ENCODE results near the gene WDR5. TPM values are rescaled to one million over a fixed set of nuclear protein-coding genes. Genes with fewer than 3 reads are reported as not detected.

WDR5 gene
- total RNA-seq, 1 donor from 2014 or later = 16.7 TPM

- Histone ChIP-seq H3K27ac (no peak overlapping the region), H3K4me1 (peaks cover 11% of the 10 kb centered on the region), H3K27me3 (no peaks in the 10 kb centered on the region), H3K9me3 (no peaks in the 10 kb centered on the region), H3K4me3 (no peak overlapping the region), H3K36me3 (no peaks in the 10 kb centered on the region)
- DNase-seq (ENCODE audit: extremely low spot score in 2 of 2) = no peak
- TF ChIP-seq POLR2AphosphoS5 (IDR thresholded peaks at IDR 0.05; ENCODE audit: insufficient read depth in 1 of 2, low read depth in 1 of 2) (no peak), POLR2A (IDR thresholded peaks at IDR 0.05) (no peak)
- TF ChIP-seq, protein P1, sequence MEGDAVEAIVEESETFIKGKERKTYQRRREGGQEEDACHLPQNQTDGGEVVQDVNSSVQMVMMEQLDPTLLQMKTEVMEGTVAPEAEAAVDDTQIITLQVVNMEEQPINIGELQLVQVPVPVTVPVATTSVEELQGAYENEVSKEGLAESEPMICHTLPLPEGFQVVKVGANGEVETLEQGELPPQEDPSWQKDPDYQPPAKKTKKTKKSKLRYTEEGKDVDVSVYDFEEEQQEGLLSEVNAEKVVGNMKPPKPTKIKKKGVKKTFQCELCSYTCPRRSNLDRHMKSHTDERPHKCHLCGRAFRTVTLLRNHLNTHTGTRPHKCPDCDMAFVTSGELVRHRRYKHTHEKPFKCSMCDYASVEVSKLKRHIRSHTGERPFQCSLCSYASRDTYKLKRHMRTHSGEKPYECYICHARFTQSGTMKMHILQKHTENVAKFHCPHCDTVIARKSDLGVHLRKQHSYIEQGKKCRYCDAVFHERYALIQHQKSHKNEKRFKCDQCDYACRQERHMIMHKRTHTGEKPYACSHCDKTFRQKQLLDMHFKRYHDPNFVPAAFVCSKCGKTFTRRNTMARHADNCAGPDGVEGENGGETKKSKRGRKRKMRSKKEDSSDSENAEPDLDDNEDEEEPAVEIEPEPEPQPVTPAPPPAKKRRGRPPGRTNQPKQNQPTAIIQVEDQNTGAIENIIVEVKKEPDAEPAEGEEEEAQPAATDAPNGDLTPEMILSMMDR (IDR thresholded peaks at IDR 0.05) = no peak
- intact Hi-C loops (cut with DNase I) = no loop called here
Observed at GRCh38 chr9:134208310-134208841, 72.5 kb downstream of the WDR5 start.

GRCh38 chr9:134208981-134209725 is 73.3 kb downstream of the WDR5 start:
- Histone ChIP-seq H3K4me3 (no peak overlapping the region), H3K27me3 (no peaks in the 10 kb centered on the region), H3K9me3 (no peaks in the 10 kb centered on the region), H3K27ac (no peak overlapping the region), H3K4me1 (peaks cover 11% of the 10 kb centered on the region), H3K36me3 (no peaks in the 10 kb centered on the region)
- DNase-seq (ENCODE audit: extremely low spot score in 2 of 2) = no peak
- intact Hi-C loops (cut with DNase I) = no loop called here
- TF ChIP-seq, protein P1 (IDR thresholded peaks at IDR 0.05) = no peak
- TF ChIP-seq POLR2AphosphoS5 (IDR thresholded peaks at IDR 0.05; ENCODE audit: insufficient read depth in 1 of 2, low read depth in 1 of 2) (no peak), POLR2A (IDR thresholded peaks at IDR 0.05) (no peak)

Small RNAs within 50 kb of the gene (small RNA-seq; reads per million reads assigned to genes)
- not detected for gene RNU6ATAC

Other genes with a start within 250 kb of the WDR5 start
- gene VAV2, start 143.8 kb upstream of the WDR5 start, total RNA-seq = 8.3 TPM
- 13.0 TPM for gene BRD3OS, start 110.6 kb upstream of the WDR5 start, total RNA-seq
- 20.4 TPM for gene BRD3, start 68.1 kb upstream of the WDR5 start, total RNA-seq
- not detected for gene RNU6ATAC, start 28.5 kb downstream of the WDR5 start, total RNA-seq
- 49.4 TPM for gene RXRA, start 190.4 kb downstream of the WDR5 start, total RNA-seq

All from vagina (tissue), 2 donors.